Mucosa of descending colon (tissue), 3 donors: ENCODE results near the gene CEP170B. TPM values are rescaled to one million over a fixed set of nuclear protein-coding genes. Genes with fewer than 3 reads are reported as not detected.

ENCODE experiments used
- ATAC-seq: fragments of 200-7000 bp; cut with Tn5 transposase; one replicate; pipeline ENCODE4 v1.9.1; 2020; ENCODE audit warnings: mild to moderate bottlenecking, moderate library complexity
- DNase-seq, 3 donors: peaks; one replicate each; pipeline ENCODE4 v3.0.0-alpha.2; 2020
- H3K36me3 ChIP-seq: fragments of 200-600 bp; one replicate; pipeline ENCODE4 v1.8.0; 2021; ENCODE audit warnings: low read depth, mild to moderate bottlenecking
- H3K4me1 ChIP-seq: fragments of 200-600 bp; one replicate; pipeline ENCODE4 v1.8.0; 2021; ENCODE audit warnings: low read depth, mild to moderate bottlenecking
- H3K4me3 ChIP-seq: fragments of 200-600 bp; one replicate; pipeline ENCODE4 v1.8.0; 2021; ENCODE audit warnings: mild to moderate bottlenecking
- H3K9me3 ChIP-seq: fragments of 200-600 bp; one replicate; pipeline ENCODE4 v1.8.0; 2021; ENCODE audit warnings: mild to moderate bottlenecking
- CTCF ChIP-seq: fragments of 200-600 bp; IDR thresholded peaks from one replicate; pipeline ENCODE4 v1.8.0; 2022; ENCODE audit warnings: antibody characterized with exemption, mild to moderate bottlenecking
- intact Hi-C, 2 donors: fragments of 100-400 bp; cut with DNase I in 1 of 2; cut with micrococcal nuclease in 1 of 2; formaldehyde crosslinking; loops; one replicate each; pipeline versions ENCODE4 v1.11.0 to v1.11.1; 2022; cut with DNase I, micrococcal nuclease
- total RNA-seq, 3 donors: library from RNA; stranded (reverse); fragmentation: NEBNext Ultra II Directional in 2 of 3; extraction: Animal tissue kit (Norgen Biotek cat#: 25700) in 2 of 3; gene quantifications; one replicate each; pipeline versions ENCODE4 v1.2.1 to v1.2.4, GENCODE V29; 2021 to 2023
- donor health status: DM: no; HTN: no; CAD: no; lungs with moderate emphysema.
- donor health status: DM: no; HTN: no; CAD: no.
- donor health status: DM: no; HTN: yes; CAD: no.

The CEP170B gene
- total RNA-seq, 3 donors from 2014 or later = 66.8 to 89.9 (median 69.9) TPM

- TF ChIP-seq CTCF = no peak
- H3K4me3 ChIP-seq = no peak overlapping the region
- H3K4me1 ChIP-seq = no peaks in the 10 kb centered on the region
- H3K9me3 ChIP-seq = no peaks in the 10 kb centered on the region
- peak; percentile 4 to 45 (median 24) for DNase-seq
- intact Hi-C loops = no loop called here
- ATAC-seq = no peak
- H3K36me3 ChIP-seq = no peaks in the 10 kb centered on the region
Measured at GRCh38 chr14:104885031-104885972, 20.2 kb downstream of the CEP170B start.

GRCh38 chr14:104885973-104886689 is 21.1 kb downstream of the CEP170B start:
- no peak for ATAC-seq
- intact Hi-C loops = no loop called here
- no peaks in the 10 kb centered on the region for H3K4me1 ChIP-seq
- no peak overlapping the region for H3K4me3 ChIP-seq
- H3K9me3 ChIP-seq = no peaks in the 10 kb centered on the region
- no peak for TF ChIP-seq CTCF
- peak in 1 of 3 donors; percentile 23 for DNase-seq
- no peaks in the 10 kb centered on the region for H3K36me3 ChIP-seq

- ATAC-seq (no peak), DNase-seq (peak; percentile 1 to 45 (median 23))
- no peaks in the 10 kb centered on the region for H3K9me3 ChIP-seq
- intact Hi-C loops = no loop called here
- H3K36me3 ChIP-seq = no peaks in the 10 kb centered on the region
- H3K4me3 ChIP-seq = no peak overlapping the region
- no peak for TF ChIP-seq CTCF
- no peaks in the 10 kb centered on the region for H3K4me1 ChIP-seq
Measured at GRCh38 chr14:104886690-104887622, 21.9 kb downstream of the CEP170B start.

DNA sequence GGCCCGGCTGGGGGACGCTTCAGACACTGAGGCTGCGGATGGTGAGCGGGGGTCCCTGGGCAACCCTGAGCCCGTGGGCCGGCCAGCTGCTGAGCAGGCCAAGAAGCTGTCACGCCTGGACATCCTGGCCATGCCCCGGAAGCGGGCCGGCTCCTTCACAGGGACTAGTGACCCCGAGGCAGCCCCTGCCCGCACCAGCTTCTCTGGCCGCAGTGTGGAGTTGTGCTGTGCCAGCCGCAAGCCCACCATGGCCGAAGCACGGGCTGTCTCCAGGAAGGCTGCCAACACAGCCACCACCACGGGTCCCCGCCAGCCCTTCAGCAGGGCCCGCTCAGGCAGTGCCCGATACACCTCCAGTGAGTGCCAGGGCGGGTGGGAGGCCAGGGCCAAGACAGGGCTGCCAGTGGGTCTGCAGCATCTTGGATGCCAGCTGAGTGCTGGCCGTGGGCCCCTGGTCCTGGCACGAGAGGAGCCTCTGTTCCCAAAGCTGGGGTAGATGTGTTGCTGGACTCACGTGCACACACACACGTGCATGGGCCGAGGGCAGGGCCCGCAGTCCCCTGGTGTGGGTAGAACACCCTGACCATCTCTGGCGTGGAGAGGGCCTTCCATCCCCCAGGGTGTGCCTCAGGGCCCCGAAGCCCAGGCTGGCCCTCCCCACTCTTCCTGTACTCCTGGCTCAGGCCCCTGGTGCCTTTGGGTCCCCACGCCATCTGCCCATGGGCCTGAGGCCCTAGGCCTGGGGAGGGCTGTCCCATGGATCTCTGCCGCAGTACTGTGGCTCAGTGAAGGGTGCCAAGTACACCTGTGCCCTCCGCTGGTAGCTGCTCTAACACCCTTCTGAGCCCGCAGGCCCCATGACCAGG is 22.8 kb downstream of the CEP170B start:
- no peaks in the 10 kb centered on the region for H3K9me3 ChIP-seq
- no peaks in the 10 kb centered on the region for H3K4me1 ChIP-seq
- no peak overlapping the region for H3K4me3 ChIP-seq
- no peaks in the 10 kb centered on the region for H3K36me3 ChIP-seq
- intact Hi-C loops = no loop called here
- ATAC-seq = peak; percentile 1
- DNase-seq = peak; percentile 1 to 47 (median 25)
- no peak for TF ChIP-seq CTCF
